GM12873 (cell line): ENCODE results near the gene CORO7.

Experiments
- CTCF ChIP-seq: IDR thresholded peaks from 2 replicates; pipeline ENCODE4 v1.5.1; 2012; ENCODE audit warnings: low read depth, mild to moderate bottlenecking, moderate library complexity, low read length, control low read depth; ENCODE audit not compliant: insufficient read depth; ENCODE audit errors: missing control alignments

The CORO7 gene

GRCh38 chr16:4323845-4324488 lies 92.4 kb downstream of the CORO7 start:
- TF ChIP-seq CTCF: no peak

GRCh38 chr16:4323071-4323844 lies 93.1 kb downstream of the CORO7 start:
- no peak for TF ChIP-seq CTCF

GRCh38 chr16:4322121-4323052 lies 94.0 kb downstream of the CORO7 start:
- TF ChIP-seq CTCF: no peak

- TF ChIP-seq CTCF: no peak
These were observed 94.9 kb downstream of the CORO7 start for GRCh38 chr16:4321286-4322120.

DNA sequence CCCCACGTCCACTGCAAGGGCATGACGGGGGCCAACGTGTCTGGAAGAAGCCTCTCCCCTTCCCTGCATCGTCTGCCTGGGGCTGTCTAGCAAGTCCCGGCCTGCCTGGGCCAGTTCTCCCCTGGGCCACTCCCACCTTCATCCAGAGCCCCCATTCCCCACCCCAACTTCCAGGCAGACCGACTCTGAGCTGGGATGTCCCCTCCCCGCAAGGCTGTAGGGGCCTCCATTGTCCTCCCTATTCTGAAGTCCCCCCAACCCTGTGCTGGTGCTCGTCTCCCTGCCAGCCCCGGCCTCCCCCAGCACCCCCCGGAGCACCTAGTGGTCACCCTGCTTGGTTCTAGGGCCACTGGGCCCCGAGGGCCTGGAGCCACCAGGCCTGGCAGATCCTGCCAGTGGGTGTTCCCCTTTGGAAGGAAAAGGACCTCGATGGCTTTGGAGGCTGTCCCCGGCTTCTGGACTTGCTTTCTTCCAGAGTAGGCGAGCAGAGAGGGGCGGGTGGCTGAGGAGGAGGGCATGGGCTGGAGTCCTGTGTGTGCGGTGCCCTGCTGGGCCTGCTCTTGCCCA lies 95.7 kb downstream of the CORO7 start:
- no peak for TF ChIP-seq CTCF

DNA sequence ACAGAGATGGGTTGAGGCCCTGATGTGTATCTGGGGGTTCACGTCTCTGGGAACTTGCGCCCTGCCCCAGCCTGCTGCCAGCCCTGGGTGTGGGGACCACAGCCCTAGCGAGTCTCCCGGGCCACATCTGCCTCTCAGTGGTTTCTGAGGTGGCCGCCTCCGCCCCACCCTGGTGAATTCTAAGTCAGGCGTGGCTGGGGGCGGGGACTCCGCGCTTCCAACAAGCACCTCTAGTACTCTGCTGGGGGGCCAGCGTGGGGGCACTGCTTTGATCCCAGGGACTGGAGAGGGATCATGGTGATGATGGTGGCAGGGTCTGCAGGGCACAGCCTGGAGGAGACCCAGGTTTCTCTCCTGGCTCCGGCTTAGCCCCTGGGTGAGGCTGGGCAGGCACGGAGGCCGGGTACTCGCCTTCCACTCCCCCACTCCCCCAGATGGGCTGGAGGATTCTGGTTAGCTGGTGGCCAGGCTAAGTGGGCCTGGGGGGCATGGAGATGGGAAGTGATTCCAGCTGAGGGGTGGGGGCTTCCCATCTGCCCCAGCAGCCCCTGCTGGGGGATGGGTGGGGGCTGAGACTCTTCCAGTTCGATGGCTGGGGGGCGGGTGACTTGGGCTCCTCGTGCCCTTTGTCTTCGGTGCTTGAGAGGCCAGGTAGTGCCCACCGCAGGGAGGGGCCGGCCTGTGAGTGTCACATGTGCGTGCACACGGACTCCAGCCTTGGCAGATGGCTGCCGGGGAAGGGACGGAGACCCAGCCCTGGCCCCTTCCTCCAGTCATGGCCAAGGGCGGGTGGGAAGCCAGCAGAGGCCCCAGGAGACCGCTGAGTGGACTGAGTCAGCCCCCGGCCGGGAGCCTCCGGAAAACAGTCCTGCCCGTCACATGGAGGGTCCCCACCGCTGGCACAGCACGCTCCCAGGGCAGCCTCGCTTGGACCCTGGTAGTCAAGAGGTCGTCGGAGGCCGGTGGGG lies 96.7 kb downstream of the CORO7 start:
- TF ChIP-seq CTCF: no peak
